ENCODE results near the gene FKBP7.
"Not testable (repeated sequence)": the region's sequence is repeated elsewhere in the genome, so short reads cannot be mapped to it uniquely, and the experiment has no call there.

FKBP7 gene

GRCh38 chr2:178478439-178479274, at the start of gene FKBP7:
Gene FKBP7, minus strand, starts transcription at chr2:178478600. Its CDS starts 101 bp downstream, at chr2:178478499.
- H3K4me3 ChIP-seq (ENCODE audit: low read length) = peak within 1 kb of the TSS; percentile 98
- TF ChIP-seq ZNF274 (IDR thresholded peaks at IDR 0.05; ENCODE audit: low read depth, low read length) = no peak

- TF ChIP-seq ZNF274 (IDR thresholded peaks at IDR 0.05; ENCODE audit: low read depth, low read length) = no peak
- H3K4me3 ChIP-seq (ENCODE audit: low read length) = no peak overlapping the region
Measured at GRCh38 chr2:178527592-178527991, 49.2 kb upstream of the FKBP7 start.

GRCh38 chr2:178526256-178526655, 47.9 kb upstream of the FKBP7 start:
- no peak overlapping the region for H3K4me3 ChIP-seq (ENCODE audit: low read length)
- TF ChIP-seq ZNF274 (IDR thresholded peaks at IDR 0.05; ENCODE audit: low read depth, low read length) = no peak

GRCh38 chr2:178525460-178525859, 47.1 kb upstream of the FKBP7 start:
- not testable (repeated sequence) for H3K4me3 ChIP-seq (ENCODE audit: low read length)

GRCh38 chr2:178525010-178525409, 46.6 kb upstream of the FKBP7 start:
- not testable (repeated sequence) for H3K4me3 ChIP-seq (ENCODE audit: low read length)

GRCh38 chr2:178523596-178524134, 45.3 kb upstream of the FKBP7 start:
- peak overlapping the region; percentile 91 for H3K4me3 ChIP-seq (ENCODE audit: low read length)
- TF ChIP-seq ZNF274 (IDR thresholded peaks at IDR 0.05; ENCODE audit: low read depth, low read length) = no peak

- no peak for TF ChIP-seq ZNF274 (IDR thresholded peaks at IDR 0.05; ENCODE audit: low read depth, low read length)
- peak overlapping the region; percentile 91 for H3K4me3 ChIP-seq (ENCODE audit: low read length)
Measured at GRCh38 chr2:178522950-178523595, 44.7 kb upstream of the FKBP7 start.

- TF ChIP-seq ZNF274 (IDR thresholded peaks at IDR 0.05; ENCODE audit: low read depth, low read length) = no peak
- H3K4me3 ChIP-seq (ENCODE audit: low read length) = no peak overlapping the region
Measured at GRCh38 chr2:178521304-178522150, 43.1 kb upstream of the FKBP7 start.

- no peak for TF ChIP-seq ZNF274 (IDR thresholded peaks at IDR 0.05; ENCODE audit: low read depth, low read length)
- no peak overlapping the region for H3K4me3 ChIP-seq (ENCODE audit: low read length)
Measured at GRCh38 chr2:178517496-178517895, 39.1 kb upstream of the FKBP7 start.

- H3K4me3 ChIP-seq (ENCODE audit: low read length) = no peak overlapping the region
- TF ChIP-seq ZNF274 (IDR thresholded peaks at IDR 0.05; ENCODE audit: low read depth, low read length) = no peak
Measured at GRCh38 chr2:178514664-178515063, 36.3 kb upstream of the FKBP7 start.

GRCh38 chr2:178513876-178514275, 35.5 kb upstream of the FKBP7 start:
- no peak for TF ChIP-seq ZNF274 (IDR thresholded peaks at IDR 0.05; ENCODE audit: low read depth, low read length)
- H3K4me3 ChIP-seq (ENCODE audit: low read length) = no peak overlapping the region

- H3K4me3 ChIP-seq (ENCODE audit: low read length) = no peak overlapping the region
- TF ChIP-seq ZNF274 (IDR thresholded peaks at IDR 0.05; ENCODE audit: low read depth, low read length) = no peak
Measured at GRCh38 chr2:178512484-178512883, 34.1 kb upstream of the FKBP7 start.

GRCh38 chr2:178510384-178510783, 32.0 kb upstream of the FKBP7 start:
- TF ChIP-seq ZNF274 (IDR thresholded peaks at IDR 0.05; ENCODE audit: low read depth, low read length) = no peak
- no peak overlapping the region for H3K4me3 ChIP-seq (ENCODE audit: low read length)

- no peak overlapping the region for H3K4me3 ChIP-seq (ENCODE audit: low read length)
- TF ChIP-seq ZNF274 (IDR thresholded peaks at IDR 0.05; ENCODE audit: low read depth, low read length) = no peak
Measured at GRCh38 chr2:178508646-178509045, 30.2 kb upstream of the FKBP7 start.

All from GM08714 (cell line).